GM12891 (cell line): ENCODE measurements around the gene NRXN2.

Experiments
- POLR2A ChIP-seq: IDR thresholded peaks from 2 replicates; pipeline ENCODE4 v1.6.1; 2011; ENCODE audit warnings: low read depth, low read length, control low read depth
- POLR2AphosphoS5 ChIP-seq: IDR thresholded peaks from 2 replicates; pipeline ENCODE4 v1.6.1; 2011; ENCODE audit warnings: low read depth, low read length, control low read depth

DNA sequence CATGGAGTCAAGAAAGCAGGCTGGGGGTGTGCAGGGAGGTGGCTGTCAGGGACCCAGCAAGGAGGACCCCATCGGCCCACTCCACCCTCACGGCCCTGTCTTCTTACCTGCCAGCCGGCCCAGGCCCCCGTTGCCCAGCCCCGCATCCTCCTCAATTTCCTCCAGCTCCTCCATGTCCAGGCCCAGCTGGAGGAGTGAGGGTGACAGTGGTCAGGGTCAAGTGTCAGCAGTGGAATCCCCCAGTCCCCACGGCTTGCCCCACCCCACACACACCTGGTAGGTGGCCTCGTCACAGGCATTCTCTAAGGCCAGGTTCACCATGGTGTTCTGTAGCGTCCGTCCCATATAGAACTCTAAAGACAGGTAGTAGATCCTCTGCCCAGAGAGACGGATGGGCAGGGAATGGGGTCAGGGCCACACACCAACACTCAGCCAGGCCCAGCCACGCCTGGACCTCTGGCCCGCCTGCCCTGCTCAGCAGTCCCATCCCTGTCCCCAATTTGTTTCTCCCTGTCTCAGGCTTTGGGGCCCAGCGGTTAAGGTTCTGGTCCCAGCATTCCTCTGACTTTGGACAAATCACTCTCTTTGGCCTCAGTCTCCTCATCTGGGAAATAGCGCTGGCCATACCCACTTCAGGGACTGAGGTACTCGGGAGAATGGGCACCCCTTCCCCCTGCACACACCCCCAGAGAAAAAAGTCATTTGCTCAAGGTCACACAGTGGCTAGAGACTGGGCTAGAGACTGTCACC lies 35.5 kb upstream of the NRXN2 start:
- no peak for TF ChIP-seq POLR2A
- TF ChIP-seq POLR2AphosphoS5: no peak
